GM19023 (cell line): Measurements from ENCODE around the gene RPTN.

Source experiments
- ATAC-seq: cut with Tn5 transposase; IDR thresholded peaks from one replicate; pipeline ENCODE4 v1.9.1; 2021; ENCODE audit warnings: mild to moderate bottlenecking, moderate library complexity; ENCODE audit not compliant: unreplicated experiment

Gene RPTN

DNA sequence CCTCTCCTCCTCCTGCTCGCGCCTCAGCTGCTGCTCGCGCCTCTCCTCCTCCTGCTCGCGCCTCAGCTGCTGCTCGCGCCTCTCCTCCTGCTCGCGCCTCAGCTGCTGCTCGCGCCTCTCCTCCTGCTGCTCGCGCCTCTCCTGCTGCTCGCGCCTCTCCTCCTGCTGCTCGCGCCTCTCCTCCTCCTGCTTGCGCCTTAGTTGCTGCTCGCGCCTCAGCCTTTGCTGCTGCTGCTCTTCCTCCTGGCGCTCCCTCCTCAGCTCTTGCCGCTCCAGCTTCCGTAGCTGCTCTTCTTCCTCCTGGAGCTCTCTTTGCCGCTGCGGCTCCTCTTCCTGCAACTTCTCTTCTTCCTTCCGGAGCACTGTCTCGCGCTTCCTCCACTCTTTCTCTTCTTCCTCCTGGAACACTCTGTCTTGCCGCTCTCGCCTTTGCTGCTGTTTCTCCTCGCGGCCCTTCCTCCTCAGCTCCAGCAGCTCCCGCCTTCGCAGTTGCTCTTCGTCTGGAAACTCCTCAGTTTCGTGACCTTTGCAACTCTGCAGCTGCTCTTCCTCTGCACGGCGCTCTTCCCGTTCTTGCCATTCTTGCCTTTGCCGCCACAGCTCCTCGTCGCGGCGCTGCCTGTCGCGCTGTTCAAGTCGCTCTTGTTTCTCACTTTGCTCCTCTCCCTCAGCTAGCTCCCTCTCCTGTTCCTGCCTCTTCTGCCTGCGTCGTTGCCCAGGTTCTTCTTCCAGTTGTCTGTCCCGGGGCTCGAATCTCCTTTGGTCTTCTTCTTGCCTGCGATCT lies 46.7 kb downstream of the RPTN start:
- ATAC-seq, result no peak

DNA sequence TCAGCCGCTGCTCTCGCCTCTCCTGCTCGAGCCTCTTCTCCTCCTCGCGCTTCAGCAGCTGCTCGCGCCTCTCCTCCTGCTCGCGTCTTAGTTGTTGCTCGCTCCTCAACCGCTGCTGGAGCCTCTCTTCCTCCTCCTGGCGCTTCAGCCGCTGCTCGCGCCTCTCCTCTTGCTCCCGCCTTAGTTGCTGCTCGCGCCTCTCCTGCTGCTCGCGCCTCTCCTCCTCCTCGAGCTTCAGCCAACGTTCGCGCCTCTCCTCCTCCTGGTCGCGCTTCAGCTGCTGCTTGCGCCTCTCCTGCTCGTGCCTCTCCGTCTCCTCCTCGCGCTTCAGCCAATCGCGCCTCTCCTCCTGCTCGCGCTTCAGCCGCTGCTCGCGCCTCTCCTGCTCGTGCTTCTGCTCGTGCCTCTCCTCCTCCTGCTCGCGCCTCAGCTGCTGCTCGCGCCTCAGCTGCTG lies 47.5 kb downstream of the RPTN start:
- ATAC-seq, result no peak

DNA sequence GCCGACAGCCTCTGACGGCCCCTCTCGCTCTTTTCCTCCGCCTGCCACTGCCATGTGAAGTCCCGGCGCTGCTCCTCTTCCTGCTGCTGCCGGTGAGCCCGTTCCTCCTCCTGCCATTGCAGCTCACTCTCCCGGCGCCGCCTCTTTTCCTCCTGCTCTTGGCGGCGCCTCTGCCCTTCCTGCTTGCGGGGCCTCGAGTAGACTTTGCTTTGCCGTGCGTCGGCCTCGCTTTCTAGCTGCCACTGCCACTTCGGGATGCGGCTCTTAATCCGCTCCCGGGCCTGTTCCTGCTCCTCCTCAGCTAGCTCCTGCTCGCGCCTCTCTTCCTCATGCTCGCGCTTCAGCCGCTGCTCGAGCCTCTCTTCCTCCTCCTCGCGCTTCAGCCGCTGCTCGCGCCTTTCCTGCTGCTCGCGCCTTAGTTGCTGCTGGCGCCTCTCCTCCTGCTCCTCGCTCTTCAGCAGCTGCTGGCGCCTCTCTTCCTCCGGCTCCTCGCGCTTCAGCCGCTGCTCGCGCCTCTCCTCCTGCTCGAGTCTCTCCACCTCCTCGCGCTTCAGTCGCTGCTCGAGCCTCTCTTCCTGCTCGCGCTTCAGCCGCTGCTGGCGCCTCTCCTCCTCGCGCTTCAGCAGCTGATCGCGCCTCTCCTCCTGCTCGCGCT lies 48.0 kb downstream of the RPTN start:
- no peak for ATAC-seq

DNA sequence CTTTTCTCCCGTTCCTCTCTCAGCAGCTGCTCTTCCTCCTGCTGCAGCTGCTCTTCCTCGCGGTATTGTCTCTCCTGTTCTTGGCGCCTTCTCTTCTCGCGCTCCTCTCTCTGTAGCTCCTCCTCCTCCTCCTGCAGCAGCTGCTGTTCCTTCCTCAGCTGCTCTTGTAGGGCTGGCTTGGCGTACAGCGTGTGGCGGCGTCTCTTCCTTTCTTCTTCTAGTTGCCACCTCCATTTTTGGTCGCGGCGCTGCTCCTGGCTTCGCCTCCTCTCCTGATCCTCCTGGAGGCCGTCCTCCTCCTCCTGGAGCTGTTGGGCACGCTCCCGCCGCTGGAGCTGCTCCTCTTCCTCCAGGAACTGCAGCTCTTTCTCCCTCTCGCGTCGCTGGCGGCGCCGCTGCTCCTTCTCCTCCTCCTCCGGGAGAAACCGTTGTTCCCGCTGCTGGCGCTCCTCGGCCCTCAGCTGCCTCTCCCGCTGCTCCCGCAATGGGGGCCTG lies 48.6 kb downstream of the RPTN start:
- ATAC-seq, result no peak

DNA sequence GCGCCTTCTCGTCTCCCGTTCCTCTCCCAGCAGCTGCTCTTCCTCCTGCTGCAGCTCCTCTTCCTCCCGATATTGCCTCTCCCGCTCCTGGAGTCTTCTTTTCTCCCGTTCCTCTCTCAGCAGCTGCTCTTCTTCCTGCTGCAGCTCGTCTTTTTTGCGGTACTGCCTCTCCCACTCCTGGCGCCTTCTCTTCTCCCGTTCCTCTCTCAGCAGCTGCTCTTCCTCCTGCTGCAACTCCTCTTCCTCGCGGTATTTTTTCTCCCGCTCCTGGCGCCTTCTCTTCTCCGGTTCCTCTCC lies 49.1 kb downstream of the RPTN start:
- ATAC-seq, result no peak

DNA sequence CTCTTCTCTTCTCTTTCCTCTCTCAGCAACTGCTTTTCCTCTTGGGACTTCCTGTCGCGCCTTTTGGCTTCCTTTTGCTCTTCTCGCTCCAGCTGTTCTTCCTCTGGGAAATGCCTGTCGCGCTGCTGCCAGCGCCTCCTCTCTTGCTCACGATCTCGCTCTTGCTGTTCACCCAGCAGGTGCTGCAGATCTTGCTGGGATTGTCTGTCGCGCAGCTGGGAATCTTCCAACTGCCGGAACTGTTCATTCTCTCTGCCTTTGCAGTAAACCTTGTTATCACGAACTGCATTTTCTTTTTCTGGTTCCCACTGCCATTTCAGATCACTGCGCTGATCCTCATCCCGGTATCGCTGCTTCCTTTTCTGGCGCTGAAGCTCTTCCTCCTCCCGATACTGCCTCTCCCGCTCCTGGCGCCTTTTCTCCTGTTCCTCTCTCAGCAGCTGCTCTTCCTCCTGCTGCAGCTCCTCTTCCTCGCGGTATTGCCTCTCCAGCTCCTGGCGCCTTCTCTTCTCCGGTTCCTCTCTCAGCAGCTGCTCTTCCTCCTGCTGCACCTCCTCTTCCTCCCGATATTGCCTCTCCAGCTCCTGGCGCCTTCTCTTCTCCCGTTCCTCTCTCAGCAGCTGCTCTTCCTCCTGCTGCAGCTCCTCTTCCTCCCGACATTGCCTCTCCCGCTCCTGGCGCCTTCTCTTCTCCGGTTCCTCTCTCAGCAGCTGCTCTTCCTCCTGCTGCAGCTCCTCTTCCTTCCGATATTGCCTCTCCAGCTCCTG lies 49.6 kb downstream of the RPTN start:
- no peak for ATAC-seq

DNA sequence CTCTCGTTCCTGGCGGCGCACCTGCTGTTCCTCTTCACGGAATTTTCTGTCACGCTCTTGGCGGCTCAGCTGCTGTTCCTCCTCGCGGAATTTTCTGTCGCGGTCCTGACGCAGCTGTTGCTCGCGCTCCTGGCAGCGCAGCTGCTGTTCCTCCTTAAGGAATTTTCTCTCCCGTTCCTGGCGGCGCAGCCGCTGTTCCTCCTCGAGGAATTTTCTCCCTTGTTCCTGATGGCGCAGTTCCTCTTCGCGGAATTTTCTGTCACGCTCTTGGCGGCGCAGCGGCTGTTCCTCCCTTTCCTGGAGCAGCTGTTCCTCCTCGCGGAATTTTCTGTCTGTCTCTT lies 50.2 kb downstream of the RPTN start:
- no peak for ATAC-seq

DNA sequence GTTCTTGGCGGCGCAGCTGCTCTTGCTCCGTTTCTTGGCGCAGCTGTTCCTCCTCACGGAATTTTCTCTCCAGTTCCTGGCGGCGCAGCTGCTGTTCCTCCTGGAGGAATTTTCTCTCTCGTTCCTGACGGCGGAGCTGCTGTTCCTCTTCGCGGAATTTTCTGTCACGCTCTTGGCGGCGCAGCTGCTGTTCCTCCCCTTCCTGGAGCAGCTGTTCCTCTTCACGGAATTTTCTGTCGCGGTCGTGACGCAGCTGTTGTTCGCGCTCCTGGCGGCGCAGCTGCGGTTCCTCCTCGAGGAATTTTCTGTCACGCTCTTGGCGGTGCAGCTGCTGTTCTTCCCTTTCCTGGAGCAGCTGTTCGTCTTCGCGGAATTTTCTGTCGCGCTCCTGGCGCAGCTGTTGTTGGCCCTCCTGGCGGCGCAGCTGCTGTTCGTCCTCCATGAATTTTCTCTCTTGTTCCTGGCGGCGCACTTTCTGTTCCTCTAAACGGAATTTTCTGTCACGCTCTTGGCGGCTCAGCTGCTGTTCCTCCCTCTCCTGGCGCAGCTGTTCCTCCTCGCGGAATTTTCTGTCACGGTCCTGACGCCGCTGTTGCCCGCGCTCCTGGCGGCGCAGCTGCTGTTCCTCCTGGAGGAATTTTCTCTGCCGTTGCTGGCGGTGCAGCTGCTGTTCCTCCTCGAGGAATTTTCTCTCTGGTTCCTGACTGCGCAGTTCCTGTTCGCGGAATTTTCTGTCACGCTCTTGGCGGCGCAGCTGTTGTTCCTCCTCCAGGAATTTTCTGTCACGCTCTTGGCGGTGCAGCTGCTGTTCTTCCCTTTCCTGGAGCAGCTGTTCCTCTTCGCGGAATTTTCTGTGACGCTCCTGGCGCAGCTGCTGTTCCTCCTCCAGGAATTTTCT lies 50.8 kb downstream of the RPTN start:
- ATAC-seq, result no peak

DNA sequence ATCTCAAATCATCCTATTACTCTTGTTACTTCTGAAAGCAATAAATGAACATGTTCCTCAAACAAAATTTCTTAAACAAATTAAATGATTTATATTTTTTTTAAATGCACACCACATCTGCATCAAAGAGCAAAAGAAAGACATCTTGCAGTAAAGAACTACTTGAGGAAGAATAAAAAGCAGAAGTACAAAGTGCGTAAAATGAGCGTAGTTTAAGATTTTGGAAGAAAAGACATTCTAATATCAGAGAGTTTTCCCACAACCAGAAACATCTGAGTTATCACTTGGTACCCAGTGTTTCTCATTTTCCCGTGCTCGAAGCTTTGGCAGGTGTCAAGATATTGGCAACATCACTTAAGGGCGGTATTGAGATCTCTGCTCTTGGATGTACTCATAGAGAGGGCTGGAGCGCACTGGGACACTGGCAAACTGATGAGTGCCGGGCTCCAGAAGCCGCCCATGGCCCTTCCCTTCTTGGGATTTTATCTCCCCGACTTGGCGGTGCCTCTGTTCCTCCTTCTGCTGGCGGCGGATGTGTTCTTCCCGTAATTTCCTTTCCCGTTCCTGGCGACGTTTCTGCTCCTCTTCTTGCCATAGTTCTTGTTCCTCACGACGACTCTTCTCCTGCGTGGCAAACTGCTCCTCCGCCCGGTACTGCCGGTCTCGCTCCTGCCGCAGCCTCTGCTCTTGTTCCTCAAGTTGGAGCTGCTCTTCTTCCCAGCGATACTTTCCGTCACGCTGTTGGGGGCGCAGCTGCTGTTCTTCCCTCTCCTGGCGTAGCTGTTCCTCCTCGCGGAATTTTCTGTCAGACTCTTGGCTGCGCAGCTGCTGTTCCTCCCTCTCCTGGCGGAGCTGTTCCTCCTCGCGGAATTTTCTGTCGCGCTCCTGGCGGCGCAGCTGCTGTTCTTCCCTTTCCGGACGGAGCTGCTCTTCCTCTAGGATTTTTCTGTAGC lies 51.7 kb downstream of the RPTN start:
- ATAC-seq, result no peak

DNA sequence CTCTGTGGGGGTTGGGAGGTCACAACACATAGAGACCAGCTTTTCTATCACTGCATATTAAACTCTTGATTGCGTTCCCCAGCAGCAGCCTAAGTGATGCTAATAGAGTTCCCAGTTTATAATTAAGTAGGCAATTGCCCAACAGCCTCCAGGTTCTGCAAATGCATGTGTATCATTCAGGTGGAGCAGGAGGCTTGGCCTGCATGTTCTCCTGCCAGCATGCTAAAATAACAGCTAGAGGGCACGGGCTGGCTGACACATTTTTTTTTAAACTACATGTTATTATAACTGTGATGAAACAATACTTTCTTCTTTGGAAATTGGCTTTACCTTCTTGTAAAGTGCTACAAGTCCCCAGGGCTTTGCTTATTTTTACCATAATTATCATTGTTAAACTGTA lies 54.2 kb downstream of the RPTN start:
- no peak for ATAC-seq
